NCI-H2029 treated with DMSO at 0.1 percent for 48 hours (cell line): ENCODE data around the gene CA6.
"Not testable (repeated sequence)": the region's sequence is repeated elsewhere in the genome, so short reads cannot be mapped to it uniquely, and the experiment has no call there.

Source experiments
- DNase-seq: peaks from one replicate; lab custom pipeline; 2025; lab: John Stamatoyannopoulos, UW

Gene CA6

GRCh38 chr1:8969937-8970336 lies 24.3 kb downstream of the CA6 start:
- no peak for DNase-seq

- no peak for DNase-seq
These were observed 25.2 kb downstream of the CA6 start for GRCh38 chr1:8970870-8971337.

DNA sequence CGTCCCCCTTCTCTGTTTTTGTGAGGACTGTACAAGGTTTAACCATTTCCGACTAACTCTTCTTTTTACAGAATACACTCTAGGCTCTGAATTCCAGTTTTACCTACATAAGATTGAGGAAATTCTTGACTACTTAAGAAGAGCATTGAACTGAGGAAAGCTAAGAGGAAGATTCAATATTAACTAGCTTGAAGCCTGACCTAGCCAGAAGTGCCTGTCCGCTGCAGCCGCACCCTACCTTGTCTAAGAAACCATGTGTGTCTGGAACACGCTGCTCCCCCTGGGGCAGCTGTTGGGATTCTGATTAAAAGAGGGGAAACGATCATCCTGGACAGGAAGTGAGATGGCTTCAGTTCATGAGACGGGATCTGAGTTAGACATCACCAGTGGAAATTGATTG lies 28.9 kb downstream of the CA6 start:
- DNase-seq = no peak

GRCh38 chr1:8976338-8976737 lies 30.7 kb downstream of the CA6 start:
- DNase-seq = no peak

DNA sequence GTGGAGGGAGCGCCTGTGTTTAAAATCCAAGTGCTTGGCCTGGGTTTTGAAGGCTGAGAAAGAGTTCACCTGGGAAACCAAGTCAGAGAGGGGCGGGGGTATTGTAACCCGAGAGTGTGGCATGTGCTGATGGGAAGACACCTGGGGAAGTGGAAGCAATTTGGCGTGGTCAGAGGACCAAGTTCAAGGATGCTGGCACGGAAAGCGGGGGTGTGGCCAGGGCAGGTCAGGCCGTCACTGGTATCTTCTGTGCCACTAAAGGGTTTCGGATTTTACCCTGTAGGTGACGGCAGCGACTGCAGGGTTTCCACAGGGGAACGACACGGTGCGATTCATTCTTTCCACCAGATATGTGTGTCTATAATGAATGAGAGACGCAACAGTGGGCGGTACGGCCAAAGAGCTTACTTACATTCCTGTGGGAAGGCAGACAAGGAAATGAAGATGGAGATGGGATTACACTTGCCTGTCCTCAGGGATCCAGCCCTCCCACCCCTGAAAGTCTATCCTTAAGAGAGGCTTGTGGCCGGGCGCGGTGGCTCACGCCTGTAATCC lies 31.3 kb downstream of the CA6 start:
- no peak for DNase-seq

DNA sequence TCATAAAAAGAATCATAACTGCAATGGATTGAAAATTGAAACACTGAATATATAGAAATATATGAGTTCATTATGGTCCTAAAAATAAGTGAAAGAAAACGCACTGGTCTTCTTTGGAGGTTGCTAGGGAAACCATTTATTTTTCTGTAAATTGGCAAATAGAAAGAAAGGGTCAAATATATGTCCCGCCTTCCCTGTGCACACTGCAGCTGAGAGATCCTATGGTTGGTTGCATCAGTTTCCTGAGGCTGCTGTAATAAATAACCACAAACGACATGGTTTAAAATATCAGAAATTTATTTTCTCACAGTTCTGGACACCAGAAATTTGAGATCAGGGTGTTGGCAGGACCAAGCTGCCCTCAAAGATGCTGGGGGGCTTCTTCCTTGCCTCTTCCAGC lies 35.0 kb downstream of the CA6 start:
- DNase-seq = no peak

GRCh38 chr1:8981169-8981568 lies 35.5 kb downstream of the CA6 start:
- DNase-seq = no peak

DNA sequence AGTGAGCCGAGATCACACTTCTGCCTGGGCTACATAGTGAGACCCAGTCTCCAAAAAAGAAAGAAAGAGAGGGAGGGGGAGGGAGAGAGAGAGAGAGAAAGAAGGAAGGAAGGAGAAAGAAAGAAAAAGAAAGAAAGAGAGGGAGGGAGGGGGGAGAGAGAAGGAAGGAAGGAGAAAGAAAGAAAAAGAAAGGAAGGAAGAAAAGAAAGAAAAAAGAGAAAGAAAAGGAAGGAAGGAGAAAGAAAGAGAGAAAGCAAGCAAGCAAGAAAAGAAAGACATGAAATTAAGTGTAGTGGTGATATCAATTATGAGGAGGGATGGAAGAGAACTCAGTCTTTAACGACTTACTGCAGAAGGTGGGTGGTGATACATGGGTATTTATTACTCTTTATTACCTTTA lies 38.5 kb downstream of the CA6 start:
- DNase-seq = no peak

DNA sequence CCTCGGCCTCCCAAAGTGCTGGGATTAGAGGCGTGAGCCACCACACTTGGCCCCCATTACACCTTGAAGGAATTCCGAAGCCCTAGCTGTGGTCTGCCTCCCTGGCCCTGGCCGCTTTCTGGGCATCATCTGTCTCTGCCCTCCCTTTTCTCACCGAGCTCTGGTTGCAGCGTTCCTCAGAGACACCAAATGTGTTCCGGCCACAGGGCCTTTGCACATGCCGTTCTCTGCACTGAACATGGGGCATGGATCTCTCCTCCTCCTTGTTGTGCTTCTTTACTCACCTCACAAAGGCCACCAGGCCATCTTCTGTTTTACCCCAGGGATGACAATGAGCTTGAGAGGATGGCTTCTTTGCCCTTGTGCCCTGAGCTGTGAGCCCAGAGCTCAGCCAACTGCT lies 39.3 kb downstream of the CA6 start:
- no peak for DNase-seq

DNA sequence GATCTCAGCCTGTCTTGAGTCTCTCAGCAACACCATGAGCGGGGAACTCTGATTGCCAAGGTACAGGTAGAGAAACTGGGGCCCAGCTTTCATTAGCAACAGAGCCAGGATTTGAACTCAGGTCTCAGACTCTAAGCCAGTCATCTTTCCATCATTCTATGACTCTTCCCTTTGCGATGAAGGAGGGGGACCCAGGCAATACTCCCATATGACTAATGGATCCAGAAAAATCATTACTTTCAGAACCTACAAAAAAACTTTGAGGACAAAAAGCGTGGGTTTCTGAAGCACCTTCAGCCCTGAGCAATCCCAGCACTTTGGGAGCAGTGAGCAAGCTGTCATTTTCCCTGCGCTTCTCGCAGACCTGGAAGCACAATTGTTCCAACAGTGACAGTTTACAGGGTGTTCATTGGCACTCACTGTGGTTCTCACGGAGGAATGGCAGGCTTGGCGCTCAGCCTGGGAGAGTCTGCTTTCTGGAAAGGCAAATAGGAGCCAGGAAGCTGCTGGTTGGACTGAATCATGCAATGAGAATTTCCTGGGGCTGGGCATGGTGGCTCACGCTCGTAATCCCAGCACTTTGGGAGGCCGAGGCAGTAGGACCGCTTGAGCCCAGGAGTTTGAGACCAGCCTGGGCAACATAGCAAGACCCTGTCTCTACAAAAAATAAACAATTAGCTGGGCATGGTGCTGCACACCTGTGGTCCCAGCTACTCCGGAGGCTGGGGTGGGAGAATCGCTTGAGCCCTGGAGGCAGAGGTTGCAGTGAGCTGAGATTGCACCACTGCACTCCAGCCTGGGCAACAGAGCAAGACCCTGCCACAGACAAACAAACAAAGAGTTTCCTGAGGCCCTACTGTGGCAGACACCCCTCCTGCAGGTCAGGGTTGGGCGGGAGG lies 40.5 kb downstream of the CA6 start:
- DNase-seq = peak; percentile 18

DNA sequence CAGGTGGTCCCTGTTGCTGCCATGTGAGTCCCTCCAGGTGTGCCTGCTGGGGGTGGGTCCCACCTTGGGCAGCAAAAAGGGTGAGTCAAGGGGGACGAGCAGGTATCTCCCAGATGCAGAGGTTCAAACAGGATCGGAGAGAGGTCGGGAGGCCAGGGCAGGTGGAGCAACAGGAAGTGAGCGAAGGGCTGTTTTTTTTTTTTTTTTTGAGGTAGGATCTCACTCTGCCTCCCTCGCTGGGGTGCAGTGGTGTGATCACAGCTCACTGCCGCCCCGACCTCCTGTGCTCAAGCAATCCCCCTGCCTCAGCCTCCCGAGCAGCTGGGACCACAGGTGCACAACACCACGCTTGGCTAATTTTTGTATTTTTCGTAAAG lies 41.1 kb downstream of the CA6 start:
- no peak for DNase-seq

DNA sequence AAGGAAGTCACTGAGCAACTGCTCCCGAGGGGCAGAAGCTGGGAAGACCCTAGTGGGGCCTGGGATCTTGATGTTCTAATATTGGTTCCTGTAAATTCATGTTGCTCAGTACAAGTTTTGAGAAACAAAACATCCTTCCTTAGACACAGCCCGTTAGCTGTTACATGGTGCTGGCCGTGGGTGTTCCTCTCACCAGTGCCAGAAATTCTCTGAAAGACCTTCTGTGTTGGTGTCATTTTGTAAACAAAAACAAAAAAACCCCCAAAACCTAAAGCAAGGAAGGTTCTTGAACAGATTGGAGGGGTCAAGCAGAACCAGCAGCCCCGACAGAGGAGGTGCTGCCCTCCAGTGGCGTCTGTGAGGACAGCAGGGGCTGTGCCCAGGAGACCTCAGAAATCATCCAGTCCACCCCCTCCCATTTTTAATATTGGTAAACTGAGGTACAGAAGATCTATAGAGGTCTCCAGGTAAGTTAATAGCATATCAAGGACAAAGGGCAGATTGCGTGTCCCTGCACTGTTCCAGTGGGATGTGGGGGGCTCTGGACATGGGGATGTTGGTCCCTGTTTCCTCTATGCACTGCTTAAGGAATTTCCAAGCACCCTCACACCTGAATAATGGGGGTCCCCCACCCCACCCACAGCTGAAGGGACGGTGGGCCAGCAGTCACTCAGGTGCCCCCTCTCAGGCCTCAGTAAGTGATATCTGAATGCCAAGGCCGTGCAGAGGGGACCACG lies 42.4 kb downstream of the CA6 start:
- no peak for DNase-seq

DNA sequence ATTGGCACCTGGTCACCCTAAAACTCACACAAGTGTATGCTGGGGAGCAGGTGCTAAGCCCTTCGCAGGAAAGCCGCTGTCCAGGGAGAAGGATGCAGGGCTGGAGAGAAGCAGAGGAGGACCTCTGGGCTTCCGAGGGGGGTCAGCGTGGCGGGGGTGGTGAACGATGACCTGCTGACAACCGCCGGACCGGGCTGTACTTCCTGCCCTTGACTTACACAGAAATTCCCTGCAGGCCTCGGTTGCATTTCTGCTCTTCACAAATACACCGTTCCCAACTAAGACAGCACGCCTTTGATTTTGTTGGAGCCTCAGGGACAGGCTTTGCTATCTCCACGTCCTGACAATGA lies 42.9 kb downstream of the CA6 start:
- no peak for DNase-seq

DNA sequence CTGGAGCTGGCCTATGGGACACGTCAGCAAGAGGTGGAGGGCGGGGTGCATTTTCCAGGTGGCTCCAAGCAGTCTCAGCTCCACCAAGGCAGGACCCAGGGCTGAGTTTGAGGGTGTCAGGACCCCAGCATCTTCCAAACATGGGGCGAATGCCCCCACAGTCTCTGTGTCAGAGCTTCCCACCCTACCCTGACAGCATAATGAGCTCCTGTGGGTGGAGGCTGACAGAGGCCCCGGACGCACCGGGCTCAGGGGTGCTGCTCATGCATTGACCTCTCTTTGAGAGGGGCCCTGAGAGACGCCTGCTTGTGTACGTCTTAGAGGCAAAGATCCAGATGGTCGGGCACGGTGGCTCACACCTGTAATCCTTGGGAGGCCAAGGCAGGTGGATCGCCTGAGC lies 43.4 kb downstream of the CA6 start:
- no peak for DNase-seq

DNA sequence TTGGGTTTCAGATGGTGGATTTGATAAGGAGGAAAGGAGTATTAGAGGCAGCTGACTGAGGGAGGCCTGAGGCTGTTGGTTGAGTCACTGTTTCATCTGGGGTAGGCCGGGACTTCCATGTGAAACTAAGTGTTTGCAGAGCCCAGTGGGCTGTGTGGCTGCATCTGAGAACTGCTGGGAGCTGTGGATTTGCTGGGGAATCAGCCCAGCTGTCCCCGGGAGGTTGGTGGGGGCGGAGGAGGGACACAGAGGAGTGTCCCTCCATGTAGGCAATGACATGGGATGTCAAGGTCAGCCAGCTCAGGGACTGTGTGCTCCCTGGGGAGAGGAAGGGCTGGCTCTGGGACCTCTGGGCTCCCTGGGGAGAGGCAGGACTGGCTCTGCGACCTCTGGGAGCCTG lies 44.2 kb downstream of the CA6 start:
- DNase-seq = no peak

- DNase-seq = no peak
These were observed 47.4 kb downstream of the CA6 start for GRCh38 chr1:8992936-8993687.

DNA sequence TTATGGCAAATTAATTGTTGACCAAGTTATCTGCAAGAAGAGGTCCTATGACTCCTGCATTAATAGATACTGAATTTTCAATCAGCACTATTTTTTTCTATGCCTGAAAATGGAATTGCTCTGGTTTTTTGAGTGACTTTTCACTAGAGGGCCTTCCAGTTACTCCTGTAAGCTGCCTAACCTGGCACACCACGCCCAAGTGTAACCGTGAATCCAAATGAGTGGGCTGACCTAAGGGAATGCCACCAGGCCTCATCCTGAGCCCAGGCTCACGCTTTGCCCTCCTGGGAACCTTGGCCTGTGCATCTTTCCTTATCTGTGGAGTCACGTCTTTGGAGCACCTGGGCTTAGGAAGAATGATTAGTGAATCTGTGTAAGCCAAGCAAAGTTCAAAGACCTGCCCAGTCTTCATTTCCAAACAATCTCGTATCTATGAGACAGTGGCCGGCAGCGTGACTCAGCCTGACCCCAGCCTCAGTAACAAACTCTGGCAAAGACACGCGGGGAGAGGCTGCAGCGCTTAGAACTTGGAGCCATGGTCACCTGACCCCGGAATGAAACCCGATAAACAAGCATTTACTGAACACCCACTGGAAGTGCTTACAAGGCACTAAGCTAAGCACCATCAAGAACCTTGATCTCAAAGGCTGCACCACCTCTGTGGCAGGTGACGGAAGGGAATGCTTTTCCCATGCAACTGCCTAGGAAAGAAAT lies 48.5 kb downstream of the CA6 start:
- not testable (repeated sequence) for DNase-seq

DNA sequence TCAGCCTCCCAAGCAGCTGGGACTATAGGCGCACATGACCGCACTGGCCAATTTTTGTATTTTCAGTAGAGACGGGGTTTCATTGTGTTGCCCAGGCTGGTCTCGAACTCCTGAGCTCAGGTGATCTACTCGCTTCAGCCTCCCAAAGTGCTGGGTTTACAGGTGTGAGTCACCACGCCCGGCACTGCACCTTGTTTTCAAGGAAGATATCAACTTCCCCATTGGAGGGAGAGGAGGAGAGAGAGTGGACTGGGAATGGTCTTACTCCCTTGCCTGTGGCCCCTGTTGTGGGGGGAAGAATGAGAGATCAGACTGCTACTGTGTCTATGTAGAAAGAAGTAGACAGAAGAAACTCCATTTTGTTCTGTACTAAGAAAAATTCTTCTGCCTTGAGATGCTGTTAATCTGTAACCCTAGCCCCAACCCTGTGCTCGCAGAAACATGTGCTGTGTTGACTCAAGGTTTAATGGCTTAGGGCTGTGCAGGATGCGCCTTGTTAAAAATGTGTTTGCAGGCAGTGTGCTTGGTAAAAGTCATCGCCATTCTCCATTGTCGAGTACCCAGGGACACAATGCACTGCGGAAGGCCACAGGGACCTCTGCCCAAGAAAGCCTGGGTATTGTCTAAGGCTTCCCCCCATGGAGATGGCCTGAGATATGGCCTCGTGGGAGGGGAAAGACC lies 56.0 kb downstream of the CA6 start:
- DNase-seq = not testable (repeated sequence)

GRCh38 chr1:9002215-9002560 lies 56.5 kb downstream of the CA6 start:
- DNase-seq = not testable (repeated sequence)

- DNase-seq = no peak
These were observed 58.5 kb downstream of the CA6 start for GRCh38 chr1:9004031-9004699.
